HFF-Myc (cell line): ENCODE data around the gene ZSCAN2.

ENCODE experiments used
- DNase-seq: peaks from one replicate; pipeline ENCODE4 v3.0.0-alpha.2; 2011; ENCODE audit warnings: low read depth; ENCODE audit errors: extremely low read depth
- H3K4me3 ChIP-seq: replicated peaks from 2 replicates; pipeline ENCODE4 v1.5.1; 2011; ENCODE audit warnings: low read depth, mild to moderate bottlenecking, control low read depth, low read length
- TF ChIP-seq, protein P1 (sequence below): IDR thresholded peaks from 2 replicates; pipeline ENCODE4 v1.5.1; 2012; ENCODE audit warnings: mild to moderate bottlenecking, low read depth, low read length, control low read depth; ENCODE audit errors: missing control alignments

Gene ZSCAN2

DNA sequence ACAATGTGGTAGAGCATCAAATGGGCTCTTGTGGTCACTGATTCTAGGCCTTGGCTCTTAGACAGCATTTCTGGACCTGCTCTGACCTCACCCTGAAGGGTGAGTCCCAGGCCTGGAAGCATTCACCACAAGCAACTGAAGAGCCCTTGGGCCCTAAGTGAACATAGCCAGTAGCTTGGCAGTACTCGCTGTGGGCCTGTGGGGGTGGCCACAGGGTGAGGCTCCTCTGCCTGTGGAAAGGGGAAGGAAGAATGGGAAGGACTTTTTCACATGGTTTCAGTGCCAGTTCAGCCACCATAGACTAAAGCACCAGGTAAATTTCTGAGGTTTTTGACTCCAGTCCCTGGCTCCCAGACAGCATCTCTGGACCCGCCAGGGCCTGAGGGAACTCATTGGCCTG, 5.1 kb upstream of the ZSCAN2 start:
- no peak overlapping the region for H3K4me3 ChIP-seq
- DNase-seq = no peak
- TF ChIP-seq, protein P1, sequence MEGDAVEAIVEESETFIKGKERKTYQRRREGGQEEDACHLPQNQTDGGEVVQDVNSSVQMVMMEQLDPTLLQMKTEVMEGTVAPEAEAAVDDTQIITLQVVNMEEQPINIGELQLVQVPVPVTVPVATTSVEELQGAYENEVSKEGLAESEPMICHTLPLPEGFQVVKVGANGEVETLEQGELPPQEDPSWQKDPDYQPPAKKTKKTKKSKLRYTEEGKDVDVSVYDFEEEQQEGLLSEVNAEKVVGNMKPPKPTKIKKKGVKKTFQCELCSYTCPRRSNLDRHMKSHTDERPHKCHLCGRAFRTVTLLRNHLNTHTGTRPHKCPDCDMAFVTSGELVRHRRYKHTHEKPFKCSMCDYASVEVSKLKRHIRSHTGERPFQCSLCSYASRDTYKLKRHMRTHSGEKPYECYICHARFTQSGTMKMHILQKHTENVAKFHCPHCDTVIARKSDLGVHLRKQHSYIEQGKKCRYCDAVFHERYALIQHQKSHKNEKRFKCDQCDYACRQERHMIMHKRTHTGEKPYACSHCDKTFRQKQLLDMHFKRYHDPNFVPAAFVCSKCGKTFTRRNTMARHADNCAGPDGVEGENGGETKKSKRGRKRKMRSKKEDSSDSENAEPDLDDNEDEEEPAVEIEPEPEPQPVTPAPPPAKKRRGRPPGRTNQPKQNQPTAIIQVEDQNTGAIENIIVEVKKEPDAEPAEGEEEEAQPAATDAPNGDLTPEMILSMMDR = no peak

DNA sequence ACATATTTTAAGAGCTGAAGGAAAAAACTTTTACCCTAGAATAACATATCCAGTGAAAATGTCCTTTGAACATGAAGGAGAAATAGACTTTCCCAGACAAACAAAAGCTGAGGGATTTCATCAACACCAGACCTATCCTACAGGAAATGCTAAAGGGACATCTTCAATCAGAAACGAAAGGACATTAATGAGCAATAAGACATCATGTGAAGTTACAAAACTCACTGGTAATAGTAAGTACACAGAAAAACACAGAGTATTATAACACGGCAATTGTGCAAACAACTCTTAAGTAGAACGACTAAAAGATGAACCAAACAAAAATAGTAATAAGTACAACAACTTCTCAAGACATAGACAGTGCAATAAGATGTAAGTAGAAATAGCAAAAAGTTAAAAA, 3.5 kb upstream of the ZSCAN2 start:
- TF ChIP-seq, protein P1 = no peak
- H3K4me3 ChIP-seq = no peak overlapping the region
- DNase-seq = no peak

DNA sequence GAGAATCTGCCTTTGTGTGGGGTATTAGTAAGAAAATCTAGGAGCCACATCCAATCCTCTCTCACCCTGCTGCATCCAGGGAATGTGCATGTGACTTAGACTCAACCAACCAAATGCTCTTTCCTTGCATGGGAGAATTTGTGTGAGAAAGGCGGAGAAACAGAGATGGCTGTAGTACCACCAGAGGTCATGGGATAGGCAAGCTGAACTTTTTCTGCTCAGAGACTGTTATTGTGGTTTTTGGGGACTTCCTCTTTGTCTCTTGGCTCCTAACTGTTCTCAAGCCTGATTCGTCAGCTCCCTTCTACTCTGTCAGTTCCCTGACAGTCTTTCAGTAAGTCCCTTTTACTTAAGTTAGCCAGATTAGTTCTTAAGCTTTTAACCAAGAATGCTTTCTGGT, 2.6 kb upstream of the ZSCAN2 start:
- TF ChIP-seq, protein P1 = no peak
- no peak for DNase-seq

DNA sequence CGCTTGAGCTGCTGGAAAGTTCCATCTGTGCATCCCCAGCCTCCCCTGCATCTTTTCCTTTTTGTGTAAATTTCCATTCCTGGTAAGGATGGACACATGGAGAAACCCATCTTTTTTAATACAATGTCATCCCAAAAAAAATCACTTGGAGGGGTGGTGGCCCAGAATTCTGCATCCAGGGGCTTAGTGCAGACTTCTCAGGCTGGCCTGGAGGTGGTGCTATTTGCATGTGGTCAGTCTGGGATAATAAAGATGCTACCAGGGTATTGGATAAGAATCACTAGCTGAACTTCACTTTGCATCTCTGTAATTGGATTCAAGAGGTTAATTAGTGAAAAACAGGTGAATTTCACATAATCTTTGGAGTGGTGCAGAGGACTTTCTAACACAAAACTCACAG, 1.8 kb upstream of the ZSCAN2 start:
- peak; percentile 32 for DNase-seq
- no peak overlapping the region for H3K4me3 ChIP-seq
- TF ChIP-seq, protein P1 = peak; percentile 78

More for the DNA sequence above, 2.6 kb upstream of the ZSCAN2 start:
- no peak overlapping the region for H3K4me3 ChIP-seq

DNA sequence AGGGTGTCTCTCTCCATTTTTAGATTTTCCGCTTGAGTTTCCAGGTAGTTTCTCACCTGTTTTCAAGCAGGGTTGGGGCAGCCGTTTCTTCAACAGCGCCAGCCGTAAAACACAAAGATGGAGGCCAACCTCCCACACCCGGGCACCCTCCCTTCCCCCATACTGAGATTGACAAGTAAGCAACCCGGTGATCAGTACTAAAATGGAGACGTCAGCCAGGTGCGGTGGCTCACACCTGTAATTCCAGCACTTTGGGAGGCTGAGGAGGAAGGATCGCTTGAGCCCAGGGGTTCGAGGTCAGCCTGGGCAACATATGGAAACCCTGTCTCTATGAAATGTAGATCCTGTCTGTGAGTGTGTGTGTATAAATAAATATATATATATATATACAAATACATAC, 903 bp upstream of the ZSCAN2 start:
- no peak for DNase-seq
- no peak overlapping the region; the same call in 1 of the 2 replicates for H3K4me3 ChIP-seq
- TF ChIP-seq, protein P1 = no peak

DNA sequence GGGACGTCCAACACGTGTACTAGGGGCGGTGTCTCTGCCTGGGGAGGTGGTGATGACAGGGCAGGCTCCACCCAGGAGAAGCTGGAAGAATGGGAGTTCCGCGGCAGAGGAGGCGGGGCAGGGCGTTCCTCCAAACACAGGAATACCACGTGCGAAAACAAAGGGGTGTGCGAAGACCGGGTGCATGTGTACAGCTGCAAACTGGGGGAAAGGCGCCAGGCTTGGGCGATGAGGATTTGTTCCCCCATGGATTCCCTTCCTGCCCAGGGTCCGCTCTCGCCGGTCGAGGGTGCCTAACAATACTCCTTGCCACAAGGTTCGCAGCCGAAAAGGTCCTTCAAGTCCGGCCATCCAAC, 500 bp upstream of the ZSCAN2 start:
- peak; percentile 71 for DNase-seq
- H3K4me3 ChIP-seq = peak overlapping the region; percentile 93
- TF ChIP-seq, protein P1 = no peak

DNA sequence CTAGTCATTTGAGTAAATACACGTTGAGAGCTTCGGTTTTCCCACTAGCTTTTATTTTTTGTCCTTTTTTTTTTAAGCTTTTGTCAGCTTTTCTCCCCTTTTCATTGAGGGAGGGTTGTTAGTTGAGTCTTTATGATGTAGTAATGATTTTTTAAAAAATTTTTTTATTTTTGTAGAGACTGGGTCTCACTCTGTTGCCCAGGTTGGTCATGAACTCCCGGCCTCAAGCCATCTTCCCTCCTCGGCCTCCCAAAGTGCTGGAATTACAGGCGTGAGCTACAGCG, 688 bp downstream of the ZSCAN2 start:
- TF ChIP-seq, protein P1 = no peak
- DNase-seq = no peak
- peak overlapping the region; percentile 93 for H3K4me3 ChIP-seq
